ENCODE measurements around the gene TCEAL8. TPM values are rescaled to one million over a fixed set of nuclear protein-coding genes. Genes with fewer than 3 reads are reported as not detected.
"Not testable (repeated sequence)": the region's sequence is repeated elsewhere in the genome, so short reads cannot be mapped to it uniquely, and the experiment has no call there.

Gene TCEAL8
- total RNA-seq, 1 donor from 2014 or later, result 99.2 TPM

- H3K36me3 ChIP-seq (ENCODE audit: control insufficient read depth in 3 of 3, insufficient read depth in 3 of 3, low read length in 3 of 3), result no peaks in the 10 kb centered on the region
- peak overlapping the region; percentile 73 for H3K27ac ChIP-seq (ENCODE audit: low read depth, low read length)
- no peaks in the 10 kb centered on the region for H3K27me3 ChIP-seq (ENCODE audit: control insufficient read depth in 3 of 3, insufficient read depth in 3 of 3, low read length in 3 of 3)
- H3K4me3 ChIP-seq (ENCODE audit: low read length in 3 of 3), result peak overlapping the region; percentile 65 to 86 (median 72)
- peaks cover 0 to 8% (median 6%) of the 10 kb centered on the region in 3 donors for H3K4me1 ChIP-seq (ENCODE audit: control insufficient read depth in 3 of 3, insufficient read depth in 3 of 3, low read length in 3 of 3)
- no peaks in the 10 kb centered on the region for H3K9me3 ChIP-seq (ENCODE audit: control insufficient read depth in 3 of 3, low read length in 3 of 3)
- peak overlapping the region; percentile 64 to 83 (median 74) for H3K9ac ChIP-seq (ENCODE audit: low read depth in 1 of 3, low read length in 3 of 3)
These were observed 657 bp downstream of the TCEAL8 start for GRCh38 chrX:103254171-103254824.

GRCh38 chrX:103253608-103254007 lies 1.3 kb downstream of the TCEAL8 start:
- Histone ChIP-seq H3K36me3 (ENCODE audit: control insufficient read depth in 3 of 3, insufficient read depth in 3 of 3, low read length in 3 of 3) (no peaks in the 10 kb centered on the region), H3K9me3 (ENCODE audit: control insufficient read depth in 3 of 3, low read length in 3 of 3) (no peaks in the 10 kb centered on the region), H3K27ac (ENCODE audit: low read depth, low read length) (peak overlapping the region; percentile 73), H3K9ac (ENCODE audit: low read depth in 1 of 3, low read length in 3 of 3) (peak overlapping the region in 2 of 3 donors; percentile 64 to 83), H3K4me1 (ENCODE audit: control insufficient read depth in 3 of 3, insufficient read depth in 3 of 3, low read length in 3 of 3) (peaks cover 0 to 8% (median 6%) of the 10 kb centered on the region in 3 donors), H3K27me3 (ENCODE audit: control insufficient read depth in 3 of 3, insufficient read depth in 3 of 3, low read length in 3 of 3) (no peaks in the 10 kb centered on the region), H3K4me3 (ENCODE audit: low read length in 3 of 3) (peak overlapping the region; percentile 65 to 86 (median 72))

GRCh38 chrX:103250977-103251376 lies 4.0 kb downstream of the TCEAL8 start:
- Histone ChIP-seq H3K9ac (ENCODE audit: low read depth in 1 of 3, low read length in 3 of 3) (no peak overlapping the region), H3K36me3 (ENCODE audit: control insufficient read depth in 3 of 3, insufficient read depth in 3 of 3, low read length in 3 of 3) (no peaks in the 10 kb centered on the region), H3K9me3 (ENCODE audit: control insufficient read depth in 3 of 3, low read length in 3 of 3) (no peaks in the 10 kb centered on the region), H3K27ac (ENCODE audit: low read depth, low read length) (no peak overlapping the region), H3K4me3 (ENCODE audit: low read length in 3 of 3) (no peak overlapping the region), H3K4me1 (ENCODE audit: control insufficient read depth in 3 of 3, insufficient read depth in 3 of 3, low read length in 3 of 3) (peaks cover 0 to 8% (median 6%) of the 10 kb centered on the region in 3 donors), H3K27me3 (ENCODE audit: control insufficient read depth in 3 of 3, insufficient read depth in 3 of 3, low read length in 3 of 3) (no peaks in the 10 kb centered on the region)

GRCh38 chrX:103249805-103250204 lies 5.2 kb downstream of the TCEAL8 start:
- Histone ChIP-seq H3K27me3 (ENCODE audit: control insufficient read depth in 3 of 3, insufficient read depth in 3 of 3, low read length in 3 of 3) (no peaks in the 10 kb centered on the region), H3K36me3 (ENCODE audit: control insufficient read depth in 3 of 3, insufficient read depth in 3 of 3, low read length in 3 of 3) (no peaks in the 10 kb centered on the region), H3K9ac (ENCODE audit: low read depth in 1 of 3, low read length in 3 of 3) (no peak overlapping the region), H3K9me3 (ENCODE audit: control insufficient read depth in 3 of 3, low read length in 3 of 3) (no peaks in the 10 kb centered on the region), H3K27ac (ENCODE audit: low read depth, low read length) (no peak overlapping the region), H3K4me3 (ENCODE audit: low read length in 3 of 3) (no peak overlapping the region), H3K4me1 (ENCODE audit: control insufficient read depth in 3 of 3, insufficient read depth in 3 of 3, low read length in 3 of 3) (peaks cover 0 to 8% (median 6%) of the 10 kb centered on the region in 3 donors)

- Histone ChIP-seq H3K27me3 (ENCODE audit: control insufficient read depth in 3 of 3, insufficient read depth in 3 of 3, low read length in 3 of 3) (no peaks in the 10 kb centered on the region), H3K4me3 (ENCODE audit: low read length in 3 of 3) (no peak overlapping the region), H3K9me3 (ENCODE audit: control insufficient read depth in 3 of 3, low read length in 3 of 3) (no peaks in the 10 kb centered on the region), H3K9ac (ENCODE audit: low read depth in 1 of 3, low read length in 3 of 3) (no peak overlapping the region), H3K4me1 (ENCODE audit: control insufficient read depth in 3 of 3, insufficient read depth in 3 of 3, low read length in 3 of 3) (peaks cover 0 to 4% (median 3%) of the 10 kb centered on the region in 3 donors), H3K36me3 (ENCODE audit: control insufficient read depth in 3 of 3, insufficient read depth in 3 of 3, low read length in 3 of 3) (no peaks in the 10 kb centered on the region), H3K27ac (ENCODE audit: low read depth, low read length) (no peak overlapping the region)
These were observed 6.4 kb downstream of the TCEAL8 start for GRCh38 chrX:103248553-103248952.

- Histone ChIP-seq H3K4me3 (ENCODE audit: low read length in 3 of 3) (no peak overlapping the region), H3K9ac (ENCODE audit: low read depth in 1 of 3, low read length in 3 of 3) (no peak overlapping the region), H3K27me3 (ENCODE audit: control insufficient read depth in 3 of 3, insufficient read depth in 3 of 3, low read length in 3 of 3) (peaks cover 0 to 5% (median 0%) of the 10 kb centered on the region in 3 donors), H3K27ac (ENCODE audit: low read depth, low read length) (no peak overlapping the region), H3K4me1 (ENCODE audit: control insufficient read depth in 3 of 3, insufficient read depth in 3 of 3, low read length in 3 of 3) (no peaks in the 10 kb centered on the region), H3K9me3 (ENCODE audit: control insufficient read depth in 3 of 3, low read length in 3 of 3) (no peaks in the 10 kb centered on the region), H3K36me3 (ENCODE audit: control insufficient read depth in 3 of 3, insufficient read depth in 3 of 3, low read length in 3 of 3) (no peaks in the 10 kb centered on the region)
These were observed 14.8 kb downstream of the TCEAL8 start for GRCh38 chrX:103240155-103240554.

GRCh38 chrX:103236296-103236695 lies 18.7 kb downstream of the TCEAL8 start:
- no peak overlapping the region for H3K27ac ChIP-seq (ENCODE audit: low read depth, low read length)
- no peaks in the 10 kb centered on the region for H3K9me3 ChIP-seq (ENCODE audit: control insufficient read depth in 3 of 3, low read length in 3 of 3)
- no peak overlapping the region for H3K9ac ChIP-seq (ENCODE audit: low read depth in 1 of 3, low read length in 3 of 3)
- no peaks in the 10 kb centered on the region for H3K4me1 ChIP-seq (ENCODE audit: control insufficient read depth in 3 of 3, insufficient read depth in 3 of 3, low read length in 3 of 3)
- H3K36me3 ChIP-seq (ENCODE audit: control insufficient read depth in 3 of 3, insufficient read depth in 3 of 3, low read length in 3 of 3), result no peaks in the 10 kb centered on the region
- H3K27me3 ChIP-seq (ENCODE audit: control insufficient read depth in 3 of 3, insufficient read depth in 3 of 3, low read length in 3 of 3), result no peaks in the 10 kb centered on the region
- no peak overlapping the region for H3K4me3 ChIP-seq (ENCODE audit: low read length in 3 of 3)

- H3K27ac ChIP-seq (ENCODE audit: low read depth, low read length); H3K4me3 ChIP-seq (ENCODE audit: low read length in 3 of 3); H3K9ac ChIP-seq (ENCODE audit: low read depth in 1 of 3, low read length in 3 of 3); H3K27me3 ChIP-seq (ENCODE audit: control insufficient read depth in 3 of 3, insufficient read depth in 3 of 3, low read length in 3 of 3); H3K36me3 ChIP-seq (ENCODE audit: control insufficient read depth in 3 of 3, insufficient read depth in 3 of 3, low read length in 3 of 3); H3K9me3 ChIP-seq (ENCODE audit: control insufficient read depth in 3 of 3, low read length in 3 of 3); H3K4me1 ChIP-seq (ENCODE audit: control insufficient read depth in 3 of 3, insufficient read depth in 3 of 3, low read length in 3 of 3): not testable (repeated sequence)
These were observed 19.3 kb downstream of the TCEAL8 start for GRCh38 chrX:103235608-103236007.

GRCh38 chrX:103234869-103235268 lies 20.1 kb downstream of the TCEAL8 start:
- Histone ChIP-seq H3K27ac (ENCODE audit: low read depth, low read length) (no peak overlapping the region), H3K9me3 (ENCODE audit: control insufficient read depth in 3 of 3, low read length in 3 of 3) (no peaks in the 10 kb centered on the region), H3K27me3 (ENCODE audit: control insufficient read depth in 3 of 3, insufficient read depth in 3 of 3, low read length in 3 of 3) (peaks cover 0 to 3% (median 0%) of the 10 kb centered on the region in 3 donors)

GRCh38 chrX:103233263-103233662 lies 21.7 kb downstream of the TCEAL8 start:
- H3K27ac ChIP-seq (ENCODE audit: low read depth, low read length), result no peak overlapping the region
- no peaks in the 10 kb centered on the region for H3K4me1 ChIP-seq (ENCODE audit: control insufficient read depth in 3 of 3, insufficient read depth in 3 of 3, low read length in 3 of 3)
- no peak overlapping the region for H3K9ac ChIP-seq (ENCODE audit: low read depth in 1 of 3, low read length in 3 of 3)
- H3K9me3 ChIP-seq (ENCODE audit: control insufficient read depth in 3 of 3, low read length in 3 of 3), result no peaks in the 10 kb centered on the region
- peaks cover 0 to 4% (median 0%) of the 10 kb centered on the region in 3 donors for H3K27me3 ChIP-seq (ENCODE audit: control insufficient read depth in 3 of 3, insufficient read depth in 3 of 3, low read length in 3 of 3)
- no peaks in the 10 kb centered on the region for H3K36me3 ChIP-seq (ENCODE audit: control insufficient read depth in 3 of 3, insufficient read depth in 3 of 3, low read length in 3 of 3)
- H3K4me3 ChIP-seq (ENCODE audit: low read length in 3 of 3), result no peak overlapping the region

More at GRCh38 chrX:103234869-103235268, 20.1 kb downstream of the TCEAL8 start:
- H3K4me1 ChIP-seq (ENCODE audit: control insufficient read depth in 3 of 3, insufficient read depth in 3 of 3, low read length in 3 of 3), result no peaks in the 10 kb centered on the region
- no peak overlapping the region for H3K9ac ChIP-seq (ENCODE audit: low read depth in 1 of 3, low read length in 3 of 3)
- H3K36me3 ChIP-seq (ENCODE audit: control insufficient read depth in 3 of 3, insufficient read depth in 3 of 3, low read length in 3 of 3), result no peaks in the 10 kb centered on the region
- no peak overlapping the region for H3K4me3 ChIP-seq (ENCODE audit: low read length in 3 of 3)

Measured in skeletal muscle tissue (tissue), 4 donors.